ENCODE data around the gene SEMA3D.

DNA sequence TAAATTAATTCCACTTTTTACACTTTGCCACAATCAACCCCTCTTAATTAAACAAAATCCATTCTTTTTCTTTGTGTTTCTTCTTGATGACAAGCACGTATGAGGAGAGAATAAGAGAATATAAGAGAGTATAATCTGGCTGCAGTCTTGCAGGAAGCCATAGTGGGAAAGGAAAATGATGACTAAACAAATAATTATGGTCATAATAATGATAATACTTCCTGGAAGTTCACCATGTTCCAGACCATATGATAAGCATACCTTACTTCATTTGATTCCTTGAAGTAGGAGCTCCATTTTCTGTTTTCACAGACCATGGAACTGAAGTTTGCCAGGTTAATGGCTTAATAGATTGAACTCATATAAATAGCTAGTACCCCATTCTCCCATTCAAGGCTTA is 237.8 kb downstream of the SEMA3D start:
- TF ChIP-seq POLR2A (IDR thresholded peaks at IDR 0.05) (no peak), EP300 (IDR thresholded peaks at IDR 0.05) (no peak)
- TF ChIP-seq, protein P1, sequence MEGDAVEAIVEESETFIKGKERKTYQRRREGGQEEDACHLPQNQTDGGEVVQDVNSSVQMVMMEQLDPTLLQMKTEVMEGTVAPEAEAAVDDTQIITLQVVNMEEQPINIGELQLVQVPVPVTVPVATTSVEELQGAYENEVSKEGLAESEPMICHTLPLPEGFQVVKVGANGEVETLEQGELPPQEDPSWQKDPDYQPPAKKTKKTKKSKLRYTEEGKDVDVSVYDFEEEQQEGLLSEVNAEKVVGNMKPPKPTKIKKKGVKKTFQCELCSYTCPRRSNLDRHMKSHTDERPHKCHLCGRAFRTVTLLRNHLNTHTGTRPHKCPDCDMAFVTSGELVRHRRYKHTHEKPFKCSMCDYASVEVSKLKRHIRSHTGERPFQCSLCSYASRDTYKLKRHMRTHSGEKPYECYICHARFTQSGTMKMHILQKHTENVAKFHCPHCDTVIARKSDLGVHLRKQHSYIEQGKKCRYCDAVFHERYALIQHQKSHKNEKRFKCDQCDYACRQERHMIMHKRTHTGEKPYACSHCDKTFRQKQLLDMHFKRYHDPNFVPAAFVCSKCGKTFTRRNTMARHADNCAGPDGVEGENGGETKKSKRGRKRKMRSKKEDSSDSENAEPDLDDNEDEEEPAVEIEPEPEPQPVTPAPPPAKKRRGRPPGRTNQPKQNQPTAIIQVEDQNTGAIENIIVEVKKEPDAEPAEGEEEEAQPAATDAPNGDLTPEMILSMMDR (IDR thresholded peaks at IDR 0.05), result no peak

Measured in tibial nerve (tissue), 4 donors.